Right cardiac atrium (tissue), 5 donors: ENCODE data around the gene CALML3. TPM values are rescaled to one million over a fixed set of nuclear protein-coding genes. Genes with fewer than 3 reads are reported as not detected.

ENCODE experiments used
- ATAC-seq, 2 donors: fragments of 200-7000 bp; cut with Tn5 transposase; one replicate each; pipeline versions ENCODE4 v1.8.0 to v1.9.1; 2020; ENCODE audit warnings: moderate library complexity in 2 of 2, mild to moderate bottlenecking in 1 of 2
- DNase-seq, 3 donors: peaks; one replicate each; pipeline ENCODE4 v3.0.0-alpha.2; 2020
- H3K27ac ChIP-seq: one replicate; pipeline ENCODE4 v1.5.1; 2013; ENCODE audit warnings: mild to moderate bottlenecking, low read length, control low read depth, moderate library complexity
- H3K27me3 ChIP-seq: one replicate; pipeline ENCODE4 v1.6.1; 2013; ENCODE audit not compliant: control insufficient read depth, insufficient read depth
- H3K4me1 ChIP-seq: one replicate; pipeline ENCODE4 v1.6.1; 2013; ENCODE audit warnings: low read length; ENCODE audit not compliant: control insufficient read depth, insufficient read depth
- H3K4me3 ChIP-seq: one replicate; pipeline ENCODE4 v1.5.1; 2013; ENCODE audit warnings: low read length, control low read depth
- H3K9me3 ChIP-seq: one replicate; pipeline ENCODE4 v1.6.1; 2013; ENCODE audit warnings: low read length; ENCODE audit not compliant: control insufficient read depth
- WGBS: extraction: QIAGEN DNeasy Blood & Tissue Kit; methylation state at CpG from one replicate; pipeline ENCODE4 v1.1.7; 2013; 5-methylcytosine and 5-hydroxymethylcytosine counted together
- intact Hi-C, 4 donors: fragments of 100-400 bp; cut with DNase I; formaldehyde crosslinking; loops; one replicate each; pipeline versions ENCODE4 v1.11.0 to v1.14.0; 2022 to 2023
- polyA plus RNA-seq: library from polyadenylated mRNA; stranded (reverse); fragments of 200-250 nt; gene quantifications from one replicate; pipeline ENCODE4 v1.2.3, GENCODE V29; 2013
- total RNA-seq, 4 donors: library from RNA; stranded (reverse); fragmentation: NEBNext Ultra II Directional; extraction: Animal tissue kit (Norgen Biotek cat#: 25700); gene quantifications; one replicate each; pipeline ENCODE4 v1.2.1, GENCODE V29; 2021
- donor health status: healthy with polysubstance abuse.
- donor health status: DM: no; HTN: yes; CAD: no.
- donor health status: DM: no; HTN: no; CAD: no.
- donor health status: DM: no; HTN: yes; CAD: no; lungs with severe emphysema.
- donor health status: DM: yes; HTN: yes; CAD: no.

The CALML3 gene
- total and polyA plus RNA-seq, 5 donors: not detected

- no peaks in the 10 kb centered on the region for H3K27me3 ChIP-seq
- no peak for DNase-seq
- no peaks in the 10 kb centered on the region for H3K9me3 ChIP-seq
- ATAC-seq: peak in 1 of 2 donors; percentile 43
- no peak overlapping the region for H3K4me3 ChIP-seq
- H3K4me1 ChIP-seq: no peaks in the 10 kb centered on the region
- H3K27ac ChIP-seq: no peak overlapping the region
- 73% methylated on average over 19 of the region's 19 CpGs for WGBS
- intact Hi-C loops: no loop called here
Observed at GRCh38 chr10:5538892-5539651, 14.3 kb downstream of the CALML3 start.

GRCh38 chr10:5540080-5540479 lies 15.3 kb downstream of the CALML3 start:
- intact Hi-C loops: no loop called here
- DNase-seq: no peak
- H3K4me1 ChIP-seq: peaks cover 1% of the 10 kb centered on the region
- WGBS: 95% methylated on average over 9 of the region's 9 CpGs
- ATAC-seq: no peak
- H3K27ac ChIP-seq: no peak overlapping the region
- H3K27me3 ChIP-seq: no peaks in the 10 kb centered on the region
- H3K9me3 ChIP-seq: no peaks in the 10 kb centered on the region
- H3K4me3 ChIP-seq: no peak overlapping the region

DNA sequence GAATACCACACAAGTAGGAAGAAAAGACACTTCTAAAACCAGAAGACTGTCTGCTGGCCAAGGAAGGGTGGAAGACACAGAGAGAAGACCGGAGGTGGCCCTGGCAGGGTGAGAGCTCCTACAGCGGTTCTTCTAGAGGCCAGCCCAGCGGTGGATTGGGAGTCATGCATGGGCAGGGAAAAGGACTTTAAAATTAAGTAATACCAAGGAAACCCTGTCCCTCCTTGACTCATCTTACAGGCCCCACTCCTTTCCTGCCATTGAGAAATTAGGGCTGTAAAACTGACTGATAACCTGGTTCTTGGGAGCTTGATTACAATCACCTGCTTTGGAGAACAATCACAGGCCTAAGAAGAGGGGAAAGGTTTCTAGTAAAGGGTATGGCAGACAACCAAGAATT lies 16.1 kb downstream of the CALML3 start:
- no peak for ATAC-seq
- DNase-seq: no peak
- H3K4me1 ChIP-seq: peaks cover 2% of the 10 kb centered on the region
- H3K27me3 ChIP-seq: no peaks in the 10 kb centered on the region
- H3K4me3 ChIP-seq: no peak overlapping the region
- WGBS: 96% methylated on average over 3 of the region's 3 CpGs
- H3K9me3 ChIP-seq: no peaks in the 10 kb centered on the region
- H3K27ac ChIP-seq: no peak overlapping the region
- intact Hi-C loops: no loop called here

- Histone ChIP-seq H3K27ac (no peak overlapping the region), H3K4me3 (no peak overlapping the region), H3K27me3 (no peaks in the 10 kb centered on the region), H3K4me1 (peaks cover 2% of the 10 kb centered on the region), H3K9me3 (no peaks in the 10 kb centered on the region)
- 100% methylated on average over 1 of the region's 1 CpG for WGBS
- no peak for DNase-seq
- no peak for ATAC-seq
- intact Hi-C loops: no loop called here
Observed at GRCh38 chr10:5542100-5542499, 17.3 kb downstream of the CALML3 start.

DNA sequence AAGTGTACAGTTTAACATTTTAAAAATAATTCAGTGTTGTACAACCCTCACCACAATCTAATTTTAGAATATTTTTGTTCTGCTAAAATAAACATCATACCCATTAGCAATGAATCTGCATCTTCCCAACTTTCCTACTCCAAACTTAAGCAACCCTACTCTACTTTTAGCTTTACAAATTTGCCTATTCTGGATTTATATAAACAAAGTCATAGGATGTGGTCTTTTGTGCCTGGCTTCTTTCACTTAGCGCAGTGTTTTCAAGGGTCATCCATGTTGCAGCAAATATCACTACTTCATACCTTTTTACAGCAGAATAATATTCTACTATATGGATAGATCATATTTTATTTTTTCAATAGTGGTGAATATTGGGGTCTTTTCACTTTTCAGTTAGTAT lies 18.9 kb downstream of the CALML3 start:
- H3K27ac ChIP-seq: no peak overlapping the region
- intact Hi-C loops: no loop called here
- DNase-seq (no peak), ATAC-seq (no peak)
- H3K4me3 ChIP-seq: no peak overlapping the region
- 97% methylated on average over 1 of the region's 1 CpG for WGBS
- no peaks in the 10 kb centered on the region for H3K9me3 ChIP-seq
- H3K27me3 ChIP-seq: no peaks in the 10 kb centered on the region
- H3K4me1 ChIP-seq: peaks cover 3% of the 10 kb centered on the region

DNA sequence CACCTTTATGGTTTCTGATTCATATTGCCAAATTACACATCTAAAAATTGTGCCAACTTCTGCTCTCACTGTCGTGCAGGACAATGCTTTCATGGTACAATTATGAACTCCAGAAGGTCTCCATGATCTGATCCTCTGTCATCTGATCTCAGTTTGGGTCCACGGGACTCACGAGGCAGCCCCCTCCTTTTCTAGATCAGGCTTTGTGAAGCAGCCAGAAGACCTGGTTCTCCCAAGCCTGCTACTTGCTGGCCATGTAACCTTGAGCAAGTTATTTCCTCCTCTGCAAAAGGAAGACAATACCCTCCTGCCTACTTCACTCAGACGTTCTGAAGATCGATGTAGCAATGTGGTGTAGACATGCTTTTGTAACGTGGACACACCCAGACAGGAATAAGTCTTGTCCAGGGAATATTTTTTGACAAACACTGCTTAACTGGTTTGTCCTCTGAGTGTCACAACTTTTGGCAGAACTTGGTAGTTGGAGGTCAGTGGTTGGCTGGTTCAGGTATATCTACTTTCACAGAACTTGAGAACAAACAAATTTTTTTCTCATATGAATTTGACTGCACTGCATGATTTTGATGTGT lies 19.6 kb downstream of the CALML3 start:
- no peaks in the 10 kb centered on the region for H3K27me3 ChIP-seq
- H3K9me3 ChIP-seq: no peaks in the 10 kb centered on the region
- peaks cover 5% of the 10 kb centered on the region for H3K4me1 ChIP-seq
- WGBS: 84% methylated on average over 6 of the region's 6 CpGs
- no peak for ATAC-seq
- no peak for DNase-seq
- no peak overlapping the region for H3K27ac ChIP-seq
- intact Hi-C loops: no loop called here
- H3K4me3 ChIP-seq: no peak overlapping the region

- DNase-seq: peak in 1 of 3 donors; percentile 22
- ATAC-seq: no peak
- Histone ChIP-seq H3K4me1 (peaks cover 5% of the 10 kb centered on the region), H3K4me3 (no peak overlapping the region), H3K27me3 (no peaks in the 10 kb centered on the region), H3K27ac (peak overlapping the region; percentile 40), H3K9me3 (no peaks in the 10 kb centered on the region)
- intact Hi-C loops: no loop called here
- 94% methylated on average over 1 of the region's 1 CpG for WGBS
Observed at GRCh38 chr10:5545011-5545410, 20.2 kb downstream of the CALML3 start.

GRCh38 chr10:5545426-5545777 lies 20.6 kb downstream of the CALML3 start:
- DNase-seq (no peak), ATAC-seq (no peak)
- intact Hi-C loops: no loop called here
- Histone ChIP-seq H3K4me3 (no peak overlapping the region), H3K9me3 (no peaks in the 10 kb centered on the region), H3K4me1 (peaks cover 5% of the 10 kb centered on the region), H3K27me3 (no peaks in the 10 kb centered on the region), H3K27ac (peak overlapping the region; percentile 9)
- WGBS: 76% methylated on average over 2 of the region's 2 CpGs

- Histone ChIP-seq H3K9me3 (no peaks in the 10 kb centered on the region), H3K4me3 (no peak overlapping the region), H3K4me1 (peaks cover 5% of the 10 kb centered on the region), H3K27ac (peak overlapping the region; percentile 9), H3K27me3 (no peaks in the 10 kb centered on the region)
- DNase-seq: peak; percentile 74 to 89 (median 88)
- WGBS: 58% methylated on average over 23 of the region's 23 CpGs
- peak; percentile 81 to 86 for ATAC-seq
- intact Hi-C loops: no loop called here
Observed at GRCh38 chr10:5545778-5546710, 21.3 kb downstream of the CALML3 start.

- H3K27me3 ChIP-seq: no peaks in the 10 kb centered on the region
- WGBS: 87% methylated on average over 7 of the region's 7 CpGs
- no peak for ATAC-seq
- H3K9me3 ChIP-seq: no peaks in the 10 kb centered on the region
- no peak for DNase-seq
- no peak overlapping the region for H3K4me3 ChIP-seq
- intact Hi-C loops: no loop called here
- no peak overlapping the region for H3K27ac ChIP-seq
- H3K4me1 ChIP-seq: peaks cover 5% of the 10 kb centered on the region
Observed at GRCh38 chr10:5546891-5547680, 22.3 kb downstream of the CALML3 start.
